Activated naive CD4-positive, alpha-beta T cell treated with anti-CD3 and anti-CD28 coated beads, Interleukin-2, amount 50 U/mL, for 72 hours (primary cell): Measurements from ENCODE around the gene SLC25A18. TPM values are rescaled to one million over a fixed set of nuclear protein-coding genes. Genes with fewer than 3 reads are reported as not detected.
"Not testable (repeated sequence)": the region's sequence is repeated elsewhere in the genome, so short reads cannot be mapped to it uniquely, and the experiment has no call there.

Source experiments
- ATAC-seq, 2 donors: fragments of 150-1000 bp; cut with Tn5 transposase; 2 replicates each; pipeline ENCODE4 v1.10.0; 2021; ENCODE audit warnings: mild to moderate bottlenecking in 2 of 2, moderate library complexity in 2 of 2
- DNase-seq, 2 donors: peaks; one replicate each; pipeline ENCODE4 v3.0.0; 2021 to 2022; ENCODE audit warnings: low spot score in 2 of 2
- H3K27ac Mint-ChIP-seq, 2 donors: one replicate each; pipeline ENCODE4 v1.8.0; 2022; ENCODE audit warnings: mild to moderate bottlenecking in 2 of 2, mixed read lengths in 2 of 2
- H3K36me3 Mint-ChIP-seq, 2 donors: one replicate each; pipeline ENCODE4 v1.8.0; 2022; ENCODE audit warnings: mixed read lengths in 2 of 2
- H3K9me3 Mint-ChIP-seq, 2 donors: one replicate each; pipeline ENCODE4 v1.8.0; 2022; ENCODE audit warnings: mixed read lengths in 2 of 2
- total RNA-seq, 2 donors: library from RNA; stranded (reverse); gene quantifications; one replicate each; pipeline ENCODE4 v1.2.3, GENCODE V29; 2022

SLC25A18 gene
- total RNA-seq, 2 donors from 2014 or later, result not detected

- no peak for DNase-seq
- Mint-ChIP-seq H3K36me3 (peaks cover 0 to 11% of the 10 kb centered on the region in 2 donors), H3K27ac (no peak overlapping the region), H3K9me3 (no peaks in the 10 kb centered on the region)
- ATAC-seq, result no peak
Measured at GRCh38 chr22:17631076-17631565, 67.8 kb downstream of the SLC25A18 start.

- Mint-ChIP-seq H3K27ac (no peak overlapping the region), H3K36me3 (peaks cover 0 to 15% of the 10 kb centered on the region in 2 donors), H3K9me3 (no peaks in the 10 kb centered on the region)
- ATAC-seq (no peak), DNase-seq (no peak)
Measured at GRCh38 chr22:17633217-17633997, 70.1 kb downstream of the SLC25A18 start.

GRCh38 chr22:17633998-17634323, 70.7 kb downstream of the SLC25A18 start:
- Mint-ChIP-seq H3K27ac (peak overlapping the region; percentile 13 to 38), H3K9me3 (no peaks in the 10 kb centered on the region), H3K36me3 (peaks cover 0 to 13% of the 10 kb centered on the region in 2 donors)
- DNase-seq (no peak), ATAC-seq (no peak)

- H3K27ac Mint-ChIP-seq, result peak overlapping the region in 1 of 2 donors; percentile 13
- peaks cover 7 to 19% of the 10 kb centered on the region in 2 donors for H3K36me3 Mint-ChIP-seq
- DNase-seq (no peak), ATAC-seq (no peak)
- no peaks in the 10 kb centered on the region for H3K9me3 Mint-ChIP-seq
Measured at GRCh38 chr22:17634696-17635095, 71.4 kb downstream of the SLC25A18 start.

- not testable (repeated sequence) for H3K9me3 Mint-ChIP-seq
Measured at GRCh38 chr22:17636850-17637249, 73.6 kb downstream of the SLC25A18 start.

GRCh38 chr22:17637490-17638181, 74.3 kb downstream of the SLC25A18 start:
- ATAC-seq (no peak), DNase-seq (no peak)
- no peaks in the 10 kb centered on the region for H3K9me3 Mint-ChIP-seq
- peak overlapping the region; percentile 96 to 97 for H3K27ac Mint-ChIP-seq
- H3K36me3 Mint-ChIP-seq, result peaks cover 18 to 22% of the 10 kb centered on the region in 2 donors

More at GRCh38 chr22:17636850-17637249, 73.6 kb downstream of the SLC25A18 start:
- H3K36me3 Mint-ChIP-seq, result peaks cover 14 to 20% of the 10 kb centered on the region in 2 donors
- ATAC-seq, H3K27ac Mint-ChIP-seq, DNase-seq: not testable (repeated sequence)

GRCh38 chr22:17638182-17638431, 74.8 kb downstream of the SLC25A18 start:
- Mint-ChIP-seq H3K27ac (peak overlapping the region; percentile 96 to 97), H3K36me3 (peaks cover 23 to 25% of the 10 kb centered on the region in 2 donors), H3K9me3 (no peaks in the 10 kb centered on the region)
- DNase-seq, result no peak
- ATAC-seq, result peak; percentile 18 to 37

GRCh38 chr22:17638432-17639246, 75.3 kb downstream of the SLC25A18 start, which contains the start of gene BCL2L13:
BCL2L13 (plus strand) TSS chr22:17638757; CDS start chr22:17655712, 16,955 bp downstream.
- DNase-seq (peak; percentile 87 to 88), ATAC-seq (peak; percentile 98)
- peaks cover 23 to 25% of the 10 kb centered on the region in 2 donors for H3K36me3 Mint-ChIP-seq
- H3K27ac Mint-ChIP-seq, result peak within 1 kb of the TSS; percentile 96 to 97
- no peaks in the 10 kb centered on the region for H3K9me3 Mint-ChIP-seq

- Mint-ChIP-seq H3K36me3 (peaks cover 23 to 25% of the 10 kb centered on the region in 2 donors), H3K9me3 (no peaks in the 10 kb centered on the region), H3K27ac (peak overlapping the region; percentile 96 to 97)
- ATAC-seq, result no peak
- DNase-seq, result peak in 1 of 2 donors; percentile 12
Measured at GRCh38 chr22:17639247-17639741, 76.0 kb downstream of the SLC25A18 start.

Other genes with a start within 250 kb of the SLC25A18 start
- gene CECR2, start 194.0 kb upstream of the SLC25A18 start, total RNA-seq, result under 1 TPM in 1 of 2 donors, not detected in 1; 0.18 TPM
- gene ATP6V1E1, start 65.3 kb downstream of the SLC25A18 start, total RNA-seq, result 100 to 1,000 TPM in 1 of 2 donors, 10 to 100 TPM in 1; 77.5 to 129 TPM
- 10 to 100 TPM; 22.3 to 34.5 TPM for gene BCL2L13, start 75.3 kb downstream of the SLC25A18 start, total RNA-seq
- gene BID, start 211.0 kb downstream of the SLC25A18 start, total RNA-seq, result 10 to 100 TPM in 1 of 2 donors, 1 to 10 TPM in 1; 9.8 to 19.0 TPM